Omental fat pad (tissue), 4 donors: ENCODE data around the gene KIF19. TPM values are rescaled to one million over a fixed set of nuclear protein-coding genes. Genes with fewer than 3 reads are reported as not detected.

Source experiments
- ATAC-seq: fragments of 150-250 bp; one replicate; pipeline ENCODE4 v1.9.1; 2016; ENCODE audit warnings: mild to moderate bottlenecking, moderate library complexity; ENCODE audit not compliant: low FRiP score
- DNase-seq: peaks from one replicate; pipeline ENCODE4 v3.0.0-alpha.2; 2019; ENCODE audit warnings: low spot score
- CTCF ChIP-seq, 3 donors: fragments of 450-650 bp; IDR thresholded peaks; one replicate each; pipeline ENCODE4 v1.5.1; 2016 to 2017; ENCODE audit warnings: antibody characterized with exemption in 3 of 3, mild to moderate bottlenecking in 3 of 3, moderate library complexity in 2 of 3
- total RNA-seq, 4 donors: library from RNA; depleted of rRNA; stranded (reverse); fragments of >200 nt; gene quantifications; one replicate each; pipeline ENCODE4 v1.1.0, GENCODE V29; 2016

The KIF19 gene
- total RNA-seq, 4 donors from 2014 or later, result 0.72 to 2.4 (median 1.4) TPM

GRCh38 chr17:74283371-74283673 lies 42.7 kb upstream of the KIF19 start:
- ATAC-seq (no peak), DNase-seq (no peak)
- TF ChIP-seq CTCF (IDR thresholded peaks at IDR 0.05), result no peak

- DNase-seq (no peak), ATAC-seq (no peak)
- no peak for TF ChIP-seq CTCF (IDR thresholded peaks at IDR 0.05)
Measured at GRCh38 chr17:74287031-74287602, 38.9 kb upstream of the KIF19 start.

GRCh38 chr17:74288785-74289184 lies 37.2 kb upstream of the KIF19 start:
- TF ChIP-seq CTCF (IDR thresholded peaks at IDR 0.05), result no peak
- no peak for DNase-seq
- ATAC-seq, result no peak

- no peak for ATAC-seq
- no peak for TF ChIP-seq CTCF (IDR thresholded peaks at IDR 0.05)
Measured at GRCh38 chr17:74289688-74290087, 36.3 kb upstream of the KIF19 start.

GRCh38 chr17:74290340-74290739 lies 35.7 kb upstream of the KIF19 start:
- TF ChIP-seq CTCF (IDR thresholded peaks at IDR 0.05), result no peak
- ATAC-seq, result no peak
- no peak for DNase-seq

More at GRCh38 chr17:74289688-74290087, 36.3 kb upstream of the KIF19 start:
- no peak for DNase-seq

GRCh38 chr17:74292495-74292894 lies 33.5 kb upstream of the KIF19 start:
- ATAC-seq (no peak), DNase-seq (no peak)
- TF ChIP-seq CTCF (IDR thresholded peaks at IDR 0.05), result no peak

GRCh38 chr17:74295625-74296547 lies 30.1 kb upstream of the KIF19 start:
- DNase-seq, result no peak
- TF ChIP-seq CTCF (IDR thresholded peaks at IDR 0.05), result no peak
- no peak for ATAC-seq
